Mucosa of descending colon (tissue), 3 donors: ENCODE results near the gene AP3S2. TPM values are rescaled to one million over a fixed set of nuclear protein-coding genes. Genes with fewer than 3 reads are reported as not detected.

Experiments used
- ATAC-seq: fragments of 200-7000 bp; cut with Tn5 transposase; one replicate; pipeline ENCODE4 v1.9.1; 2020; ENCODE audit warnings: mild to moderate bottlenecking, moderate library complexity
- DNase-seq, 3 donors: peaks; one replicate each; pipeline ENCODE4 v3.0.0-alpha.2; 2020
- H3K36me3 ChIP-seq: fragments of 200-600 bp; one replicate; pipeline ENCODE4 v1.8.0; 2021; ENCODE audit warnings: low read depth, mild to moderate bottlenecking
- H3K4me1 ChIP-seq: fragments of 200-600 bp; one replicate; pipeline ENCODE4 v1.8.0; 2021; ENCODE audit warnings: low read depth, mild to moderate bottlenecking
- H3K4me3 ChIP-seq: fragments of 200-600 bp; one replicate; pipeline ENCODE4 v1.8.0; 2021; ENCODE audit warnings: mild to moderate bottlenecking
- H3K9me3 ChIP-seq: fragments of 200-600 bp; one replicate; pipeline ENCODE4 v1.8.0; 2021; ENCODE audit warnings: mild to moderate bottlenecking
- CTCF ChIP-seq: fragments of 200-600 bp; IDR thresholded peaks from one replicate; pipeline ENCODE4 v1.8.0; 2022; ENCODE audit warnings: antibody characterized with exemption, mild to moderate bottlenecking
- intact Hi-C, 2 donors: fragments of 100-400 bp; cut with DNase I in 1 of 2; cut with micrococcal nuclease in 1 of 2; formaldehyde crosslinking; loops; one replicate each; pipeline versions ENCODE4 v1.11.0 to v1.11.1; 2022; cut with DNase I, micrococcal nuclease
- total RNA-seq, 3 donors: library from RNA; stranded (reverse); fragmentation: NEBNext Ultra II Directional in 2 of 3; extraction: Animal tissue kit (Norgen Biotek cat#: 25700) in 2 of 3; gene quantifications; one replicate each; pipeline versions ENCODE4 v1.2.1 to v1.2.4, GENCODE V29; 2021 to 2023
- donor health status: DM: no; HTN: no; CAD: no; lungs with moderate emphysema.
- donor health status: DM: no; HTN: no; CAD: no.
- donor health status: DM: no; HTN: yes; CAD: no.

Gene AP3S2
- total RNA-seq, 3 donors from 2014 or later: 56.1 to 93.4 (median 65.1) TPM

GRCh38 chr15:89852342-89852995 lies 41.3 kb downstream of the AP3S2 start:
- no peak for TF ChIP-seq CTCF
- no peaks in the 10 kb centered on the region for H3K36me3 ChIP-seq
- ATAC-seq (peak; percentile 79), DNase-seq (peak in 2 of 3 donors; percentile 55 to 60)
- H3K4me1 ChIP-seq: peaks cover 32% of the 10 kb centered on the region
- intact Hi-C loops: loop anchor here in 1 of 2 donors (10.0 kb wide), 1 partner anchor 68 kb away; no protein-coding TSS in a partner anchor
- no peak overlapping the region for H3K4me3 ChIP-seq
- H3K9me3 ChIP-seq: no peaks in the 10 kb centered on the region

GRCh38 chr15:89851673-89852341 lies 42.0 kb downstream of the AP3S2 start:
- peak overlapping the region; percentile 0 for H3K4me3 ChIP-seq
- TF ChIP-seq CTCF: no peak
- intact Hi-C loops: loop anchor here in 1 of 2 donors (10.0 kb wide), 1 partner anchor 67 kb away; no protein-coding TSS in a partner anchor
- H3K9me3 ChIP-seq: no peaks in the 10 kb centered on the region
- ATAC-seq (peak; percentile 58), DNase-seq (no peak)
- peaks cover 29% of the 10 kb centered on the region for H3K4me1 ChIP-seq
- H3K36me3 ChIP-seq: no peaks in the 10 kb centered on the region

GRCh38 chr15:89848970-89849292 lies 44.9 kb downstream of the AP3S2 start:
- TF ChIP-seq CTCF: no peak
- intact Hi-C loops: no loop called here
- H3K4me3 ChIP-seq: no peak overlapping the region
- ATAC-seq: no peak
- H3K9me3 ChIP-seq: no peaks in the 10 kb centered on the region
- H3K36me3 ChIP-seq: no peaks in the 10 kb centered on the region
- no peak for DNase-seq
- H3K4me1 ChIP-seq: peaks cover 27% of the 10 kb centered on the region

- no peaks in the 10 kb centered on the region for H3K36me3 ChIP-seq
- no peaks in the 10 kb centered on the region for H3K9me3 ChIP-seq
- DNase-seq (no peak), ATAC-seq (no peak)
- no peak for TF ChIP-seq CTCF
- H3K4me3 ChIP-seq: no peak overlapping the region
- peaks cover 24% of the 10 kb centered on the region for H3K4me1 ChIP-seq
- intact Hi-C loops: no loop called here
Observed at GRCh38 chr15:89847101-89847500, 46.7 kb downstream of the AP3S2 start.

GRCh38 chr15:89845305-89845893 lies 48.4 kb downstream of the AP3S2 start:
- Histone ChIP-seq H3K36me3 (no peaks in the 10 kb centered on the region), H3K4me3 (no peak overlapping the region), H3K4me1 (peaks cover 20% of the 10 kb centered on the region), H3K9me3 (no peaks in the 10 kb centered on the region)
- DNase-seq (no peak), ATAC-seq (peak; percentile 72)
- intact Hi-C loops: no loop called here
- TF ChIP-seq CTCF: no peak
